ENCODE results near the gene DPCD.

DPCD gene

DNA sequence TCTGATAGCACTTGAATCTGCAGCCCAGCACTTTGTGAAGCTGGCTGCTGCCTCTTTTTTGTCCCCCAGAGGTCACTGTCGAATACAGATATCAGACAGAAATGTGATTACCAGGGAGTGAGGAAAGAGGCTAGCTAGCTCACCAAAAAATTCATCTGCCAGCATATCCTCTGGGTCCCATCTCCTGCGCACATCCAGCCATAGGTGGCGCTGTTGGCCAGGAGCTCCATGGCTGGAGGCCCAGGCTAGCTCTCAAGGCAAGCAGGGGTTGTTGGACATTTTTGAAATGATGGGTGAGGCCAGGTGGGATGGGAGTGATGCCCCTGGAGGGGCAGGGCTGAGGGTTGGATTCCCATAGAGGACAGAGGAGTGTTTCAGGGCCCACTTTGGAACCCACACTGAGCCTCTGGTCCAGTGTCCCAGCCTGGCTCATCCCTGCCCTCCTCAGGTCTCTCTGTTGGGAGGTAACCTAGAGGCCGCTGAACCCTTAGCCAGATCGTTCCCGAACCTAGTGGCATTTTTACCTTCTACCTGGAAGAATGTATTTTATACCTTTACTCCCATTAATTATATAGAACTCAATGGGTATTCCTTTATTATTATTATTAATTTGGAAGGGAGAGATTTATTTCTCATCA is 14.8 kb downstream of the DPCD start:
- H2AFZ ChIP-seq (ENCODE audit: low read depth, low read length) = no peak overlapping the region
- peak; percentile 97 for ATAC-seq (ENCODE audit: insufficient read depth, low read depth)
- no peaks in the 10 kb centered on the region for H3K9me3 ChIP-seq (ENCODE audit: insufficient read depth, low read length, severe bottlenecking)
- H3K4me1 ChIP-seq (ENCODE audit: insufficient read depth, low read length) = no peaks in the 10 kb centered on the region
- H3K27me3 ChIP-seq (ENCODE audit: insufficient read depth, low read length, poor library complexity) = no peaks in the 10 kb centered on the region
- peak; percentile 78 for DNase-seq
- peaks cover 18% of the 10 kb centered on the region; the same call in 1 of the 2 replicates for H3K36me3 ChIP-seq (ENCODE audit: insufficient read depth, low read length)
- no peak overlapping the region for H3K4me3 ChIP-seq (ENCODE audit: low read depth in 1 of 2, low read length in 2 of 2)
- no peak overlapping the region for H3K27ac ChIP-seq (ENCODE audit: low read length)
- no peak overlapping the region for H3K4me2 ChIP-seq (ENCODE audit: insufficient read depth, low read length)
- no peaks in the 10 kb centered on the region for H4K20me1 ChIP-seq (ENCODE audit: insufficient read depth, low read length)
- TF ChIP-seq EZH2 (IDR thresholded peaks at IDR 0.05; ENCODE audit: borderline replicate concordance, low read depth, low read length, severe bottlenecking) = no peak
- TF ChIP-seq, protein P1, sequence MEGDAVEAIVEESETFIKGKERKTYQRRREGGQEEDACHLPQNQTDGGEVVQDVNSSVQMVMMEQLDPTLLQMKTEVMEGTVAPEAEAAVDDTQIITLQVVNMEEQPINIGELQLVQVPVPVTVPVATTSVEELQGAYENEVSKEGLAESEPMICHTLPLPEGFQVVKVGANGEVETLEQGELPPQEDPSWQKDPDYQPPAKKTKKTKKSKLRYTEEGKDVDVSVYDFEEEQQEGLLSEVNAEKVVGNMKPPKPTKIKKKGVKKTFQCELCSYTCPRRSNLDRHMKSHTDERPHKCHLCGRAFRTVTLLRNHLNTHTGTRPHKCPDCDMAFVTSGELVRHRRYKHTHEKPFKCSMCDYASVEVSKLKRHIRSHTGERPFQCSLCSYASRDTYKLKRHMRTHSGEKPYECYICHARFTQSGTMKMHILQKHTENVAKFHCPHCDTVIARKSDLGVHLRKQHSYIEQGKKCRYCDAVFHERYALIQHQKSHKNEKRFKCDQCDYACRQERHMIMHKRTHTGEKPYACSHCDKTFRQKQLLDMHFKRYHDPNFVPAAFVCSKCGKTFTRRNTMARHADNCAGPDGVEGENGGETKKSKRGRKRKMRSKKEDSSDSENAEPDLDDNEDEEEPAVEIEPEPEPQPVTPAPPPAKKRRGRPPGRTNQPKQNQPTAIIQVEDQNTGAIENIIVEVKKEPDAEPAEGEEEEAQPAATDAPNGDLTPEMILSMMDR (IDR thresholded peaks at IDR 0.05; ENCODE audit: borderline replicate concordance, extremely low read depth, low read length, poor library complexity, severe bottlenecking) = peak; percentile 98
- no peak overlapping the region for H3K9ac ChIP-seq (ENCODE audit: low read depth, low read length)
- H3K79me2 ChIP-seq (ENCODE audit: insufficient read depth, low read length) = no peaks in the 10 kb centered on the region

DNA sequence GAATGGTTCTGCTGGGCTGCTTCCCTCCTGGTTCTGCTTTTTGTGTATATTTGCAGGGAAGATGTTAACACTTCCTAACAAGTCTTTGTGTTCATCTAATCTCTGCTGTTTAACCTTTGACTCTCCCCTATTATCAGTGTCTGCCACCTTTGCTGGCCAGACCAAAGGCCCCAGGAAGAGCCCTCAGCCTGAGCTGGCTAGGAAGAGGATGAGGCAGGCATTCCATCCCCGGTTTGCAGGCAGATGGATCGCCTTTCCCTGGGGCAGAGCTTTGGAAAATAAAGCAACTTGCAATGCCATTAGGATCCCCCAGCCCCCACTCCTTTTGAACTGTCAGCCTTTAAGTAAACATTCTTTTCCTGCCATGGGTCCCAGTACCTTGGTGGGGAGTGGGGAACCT is 19.0 kb downstream of the DPCD start:
- no peak for DNase-seq
- TF ChIP-seq, protein P1 (IDR thresholded peaks at IDR 0.05; ENCODE audit: borderline replicate concordance, extremely low read depth, low read length, poor library complexity, severe bottlenecking) = no peak
- no peak for TF ChIP-seq EZH2 (IDR thresholded peaks at IDR 0.05; ENCODE audit: borderline replicate concordance, low read depth, low read length, severe bottlenecking)
- H3K27ac ChIP-seq (ENCODE audit: low read length) = no peak overlapping the region

DNA sequence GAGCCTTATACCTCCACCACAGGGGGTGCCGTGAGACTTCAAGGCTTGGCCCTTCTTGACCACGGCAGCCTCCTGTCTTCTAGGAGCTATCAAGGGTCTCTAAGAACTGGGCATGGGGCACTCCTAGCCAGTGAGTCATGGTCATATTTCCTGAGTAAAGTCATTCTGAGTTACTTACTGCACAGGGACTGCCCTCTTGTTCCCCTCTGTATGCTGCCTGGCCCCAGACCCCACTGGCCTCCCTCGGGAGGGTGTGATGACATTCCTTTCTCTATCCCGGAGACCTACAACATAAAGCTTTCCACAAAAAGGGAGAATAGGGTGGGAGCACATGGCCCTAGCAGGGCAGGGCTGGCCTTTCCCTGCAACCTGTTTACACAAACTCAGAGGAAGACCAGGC is 21.4 kb downstream of the DPCD start:
- no peaks in the 10 kb centered on the region for H3K79me2 ChIP-seq (ENCODE audit: insufficient read depth, low read length)
- no peak overlapping the region for H3K27ac ChIP-seq (ENCODE audit: low read length)
- H3K4me2 ChIP-seq (ENCODE audit: insufficient read depth, low read length) = no peak overlapping the region
- no peak overlapping the region for H3K4me3 ChIP-seq (ENCODE audit: low read depth in 1 of 2, low read length in 2 of 2)
- no peak for ATAC-seq (ENCODE audit: insufficient read depth, low read depth)
- H2AFZ ChIP-seq (ENCODE audit: low read depth, low read length) = no peak overlapping the region
- no peak overlapping the region for H3K9ac ChIP-seq (ENCODE audit: low read depth, low read length)
- no peaks in the 10 kb centered on the region for H4K20me1 ChIP-seq (ENCODE audit: insufficient read depth, low read length)
- TF ChIP-seq EZH2 (IDR thresholded peaks at IDR 0.05; ENCODE audit: borderline replicate concordance, low read depth, low read length, severe bottlenecking) = no peak
- TF ChIP-seq, protein P1 (IDR thresholded peaks at IDR 0.05; ENCODE audit: borderline replicate concordance, extremely low read depth, low read length, poor library complexity, severe bottlenecking) = no peak
- no peaks in the 10 kb centered on the region for H3K9me3 ChIP-seq (ENCODE audit: insufficient read depth, low read length, severe bottlenecking)
- H3K4me1 ChIP-seq (ENCODE audit: insufficient read depth, low read length) = no peaks in the 10 kb centered on the region
- DNase-seq = no peak
- H3K27me3 ChIP-seq (ENCODE audit: insufficient read depth, low read length, poor library complexity) = no peaks in the 10 kb centered on the region
- peaks cover 61% of the 10 kb centered on the region for H3K36me3 ChIP-seq (ENCODE audit: insufficient read depth, low read length)

More for the DNA sequence above, 19.0 kb downstream of the DPCD start:
- H3K9me3 ChIP-seq (ENCODE audit: insufficient read depth, low read length, severe bottlenecking) = no peaks in the 10 kb centered on the region
- H3K4me1 ChIP-seq (ENCODE audit: insufficient read depth, low read length) = no peaks in the 10 kb centered on the region
- no peak overlapping the region for H2AFZ ChIP-seq (ENCODE audit: low read depth, low read length)
- H3K9ac ChIP-seq (ENCODE audit: low read depth, low read length) = no peak overlapping the region
- H3K4me2 ChIP-seq (ENCODE audit: insufficient read depth, low read length) = no peak overlapping the region
- no peaks in the 10 kb centered on the region for H3K27me3 ChIP-seq (ENCODE audit: insufficient read depth, low read length, poor library complexity)
- H3K36me3 ChIP-seq (ENCODE audit: insufficient read depth, low read length) = peaks cover 58% of the 10 kb centered on the region
- H4K20me1 ChIP-seq (ENCODE audit: insufficient read depth, low read length) = no peaks in the 10 kb centered on the region
- no peak for ATAC-seq (ENCODE audit: insufficient read depth, low read depth)
- H3K4me3 ChIP-seq (ENCODE audit: low read depth in 1 of 2, low read length in 2 of 2) = no peak overlapping the region
- no peaks in the 10 kb centered on the region for H3K79me2 ChIP-seq (ENCODE audit: insufficient read depth, low read length)
